HepG2 (cell line): ENCODE results near the gene PREX1.

Experiments used
- BHLHE40 ChIP-seq: IDR thresholded peaks from 2 replicates; pipeline ENCODE4 v1.6.1; 2011; ENCODE audit warnings: low read length, improper control_type of control experiment
- CTCF ChIP-seq: sonication (generic); formaldehyde crosslinking; IDR thresholded peaks from 2 replicates; pipeline ENCODE4 v1.5.0; 2020; ENCODE audit warnings: mild to moderate bottlenecking, missing genetic modification reagents, moderate library complexity
- EZH2 ChIP-seq: conservative IDR thresholded peaks from 2 replicates; pipeline ENCODE4 v1.6.1; 2012; ENCODE audit warnings: mild to moderate bottlenecking, low read depth, low read length, moderate library complexity
- HNRNPK ChIP-seq: fragments of 200-400 bp; formaldehyde crosslinking; IDR thresholded peaks from 2 replicates; pipeline ENCODE4 v1.6.1; 2018; ENCODE audit warnings: low read length, low read depth, moderate library complexity, mild to moderate bottlenecking; ENCODE audit not compliant: poor library complexity, severe bottlenecking
- MXD4 ChIP-seq: IDR thresholded peaks from 2 replicates; pipeline ENCODE4 v1.6.1; 2016; ENCODE audit warnings: mild to moderate bottlenecking, missing biosample characterization, missing genetic modification reagents
- NFE2L1 ChIP-seq: sonication (generic); formaldehyde crosslinking; IDR thresholded peaks from 2 replicates; pipeline ENCODE4 v1.4.0; 2020; ENCODE audit warnings: missing genetic modification reagents, mild to moderate bottlenecking, borderline replicate concordance
- PITX1 ChIP-seq: sonication (generic); formaldehyde crosslinking; IDR thresholded peaks from 2 replicates; pipeline ENCODE4 v1.5.1; 2020; ENCODE audit warnings: mild to moderate bottlenecking, missing genetic modification reagents
- RAD51 ChIP-seq: fragments of 450-650 bp; IDR thresholded peaks from 2 replicates; pipeline ENCODE4 v1.6.1; 2016; ENCODE audit warnings: borderline replicate concordance
- SUZ12 ChIP-seq: fragments of 150-350 bp; IDR thresholded peaks from 2 replicates; pipeline ENCODE4 v1.6.1; 2014; ENCODE audit warnings: low read depth, low read length
- ZBTB33 ChIP-seq: sonication (generic); formaldehyde crosslinking; IDR thresholded peaks from 2 replicates; pipeline ENCODE4 v1.4.0; 2020; ENCODE audit warnings: missing genetic modification reagents
- ZFP36L1 ChIP-seq: sonication (generic); formaldehyde crosslinking; IDR thresholded peaks from 2 replicates; pipeline ENCODE4 v1.8.0; 2022; ENCODE audit warnings: mild to moderate bottlenecking, missing genetic modification reagents, moderate library complexity
- ZNF224 ChIP-seq: sonication (generic); formaldehyde crosslinking; IDR thresholded peaks from 2 replicates; pipeline ENCODE4 v1.5.0; 2020; ENCODE audit warnings: mild to moderate bottlenecking, missing genetic modification reagents
- ZNF501 ChIP-seq: sonication (generic); formaldehyde crosslinking; IDR thresholded peaks from 2 replicates; pipeline ENCODE4 v1.5.1; 2020; ENCODE audit warnings: mild to moderate bottlenecking, moderate library complexity, missing genetic modification reagents

DNA sequence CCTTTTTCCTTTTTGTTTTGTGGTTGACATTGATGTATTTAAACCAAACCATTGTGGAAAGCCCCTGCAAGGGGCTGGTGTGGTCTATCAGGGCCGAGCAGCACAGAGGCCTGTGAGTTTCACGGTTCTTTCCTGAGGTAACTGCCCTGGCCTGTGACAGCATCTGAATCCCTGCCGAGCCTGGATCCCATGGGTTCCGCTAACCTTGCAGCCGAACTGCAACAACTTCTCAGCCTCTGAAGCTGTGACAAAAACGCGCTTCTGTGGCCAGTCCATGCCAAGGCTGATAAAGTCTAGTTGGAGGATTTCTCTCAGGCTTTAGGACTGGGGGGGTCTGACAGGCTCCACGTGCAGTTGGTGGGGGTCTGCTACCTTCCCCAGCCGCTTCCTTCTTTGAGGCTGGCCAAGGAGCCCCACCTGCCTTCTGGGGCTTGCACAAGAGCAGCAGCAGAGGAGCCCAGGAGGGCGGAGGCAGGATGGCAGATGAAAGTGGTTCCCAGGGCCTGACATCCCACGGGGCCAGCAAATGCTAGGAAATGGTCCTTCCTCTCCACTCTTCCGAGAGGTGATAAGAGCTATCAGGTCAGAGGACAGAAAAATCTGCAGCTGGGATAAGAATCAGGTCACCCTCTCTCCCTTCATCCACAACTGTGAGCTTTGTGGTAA, 150.9 kb downstream of the PREX1 start:
- TF ChIP-seq MXD4 (CRISPR knock-in tag) (no peak), ZBTB33 (CRISPR knock-in tag) (no peak), RAD51 (no peak), SUZ12 (no peak), BHLHE40 (no peak), CTCF (CRISPR knock-in tag) (no peak), ZNF501 (CRISPR knock-in tag) (no peak), HNRNPK (no peak), ZFP36L1 (CRISPR knock-in tag) (no peak), ZNF224 (CRISPR knock-in tag) (no peak), NFE2L1 (CRISPR knock-in tag) (no peak), PITX1 (CRISPR knock-in tag) (no peak), EZH2 (no peak)
